Fibroblast of lung (primary cell): ENCODE measurements around the gene VWCE.
"Not testable (repeated sequence)": the region's sequence is repeated elsewhere in the genome, so short reads cannot be mapped to it uniquely, and the experiment has no call there.

Experiments used
- CTCF ChIP-seq, 2 donors: IDR thresholded peaks in 1 of 2; conservative IDR thresholded peaks in 1 of 2; 1 replicate in 1 of 2; 2 replicates in 1 of 2; pipeline ENCODE4 v1.5.1; 2011 to 2012; ENCODE audit warnings: low read length in 2 of 2, control low read depth in 1 of 2, inconsistent platforms in 1 of 2, low read depth in 1 of 2, mild to moderate bottlenecking in 1 of 2
- EZH2 ChIP-seq: IDR thresholded peaks from 2 replicates; pipeline ENCODE4 v1.5.1; 2012; ENCODE audit warnings: low read length, control low read depth, mild to moderate bottlenecking; ENCODE audit errors: missing control alignments

GRCh38 chr11:61249201-61249600 is 45.9 kb downstream of the VWCE start:
- TF ChIP-seq CTCF (conservative IDR thresholded peaks at IDR 0.05 in 1 of 2, IDR thresholded peaks at IDR 0.05 in 1 of 2; ENCODE audit: low read depth in 1 of 2, low read length in 2 of 2); EZH2: not testable (repeated sequence)
